MM.1S (cell line): ENCODE measurements around the gene CYP46A1.

Experiments used
- CTCF ChIP-seq: fragments of 300-600 bp; sonication (generic); IDR thresholded peaks from 2 replicates; pipeline ENCODE4 v1.5.1; 2016; ENCODE audit warnings: antibody characterized with exemption, low read length, mixed read lengths
- EZH2 ChIP-seq: fragments of 300-600 bp; sonication (generic); optimal IDR thresholded peaks from 2 replicates; pipeline ENCODE3; 2017; ENCODE audit warnings: low read depth, mild to moderate bottlenecking, antibody characterized with exemption, low read length, mixed read lengths
- EZH2phosphoT487 ChIP-seq: fragments of 300-600 bp; sonication (generic); IDR thresholded peaks from 2 replicates; pipeline ENCODE4 v1.6.1; 2018; ENCODE audit warnings: antibody characterized with exemption, low read length

GRCh38 chr14:99775351-99775750, 91.3 kb downstream of the CYP46A1 start:
- no peak for TF ChIP-seq CTCF
- TF ChIP-seq EZH2, result no peak
- TF ChIP-seq EZH2phosphoT487, result no peak
